Renal cortex interstitium (tissue), 11 donors: Measurements from ENCODE around the gene WNT7B. TPM values are rescaled to one million over a fixed set of nuclear protein-coding genes. Genes with fewer than 3 reads are reported as not detected.

ENCODE experiments used
- DNase-seq, 11 donors: peaks; one replicate each; pipeline ENCODE4 v3.0.0-alpha.2; 2013; ENCODE audit warnings: low read depth in 9 of 11, low spot score in 4 of 11; ENCODE audit errors: extremely low read depth in 1 of 11
- polyA plus RNA-seq, 3 donors: library from polyadenylated mRNA; unstranded; fragments of 120-200 nt; gene quantifications; one replicate each; pipeline ENCODE4 v1.2.1, GENCODE V29; 2013; ENCODE audit not compliant: insufficient read length in 3 of 3

WNT7B gene
- polyA plus RNA-seq, 3 donors, result 5.8 to 11.1 (median 9.6) TPM

- DNase-seq, result no peak
Observed at GRCh38 chr22:45942787-45943493, 34.0 kb downstream of the WNT7B start.

GRCh38 chr22:45942344-45942743 lies 34.6 kb downstream of the WNT7B start:
- DNase-seq, result no peak

- DNase-seq, result no peak
Observed at GRCh38 chr22:45938913-45939312, 38.0 kb downstream of the WNT7B start.

GRCh38 chr22:45937960-45938359 lies 39.0 kb downstream of the WNT7B start:
- no peak for DNase-seq

- DNase-seq, result no peak
Observed at GRCh38 chr22:45935573-45935972, 41.4 kb downstream of the WNT7B start.

GRCh38 chr22:45934659-45935341 lies 42.2 kb downstream of the WNT7B start:
- DNase-seq, result no peak

- no peak for DNase-seq
Observed at GRCh38 chr22:45934168-45934564, 42.8 kb downstream of the WNT7B start.

- no peak for DNase-seq
Observed at GRCh38 chr22:45933506-45934167, 43.3 kb downstream of the WNT7B start.

- no peak for DNase-seq
Observed at GRCh38 chr22:45932071-45932470, 44.9 kb downstream of the WNT7B start.

GRCh38 chr22:45931042-45931441 lies 45.9 kb downstream of the WNT7B start:
- no peak for DNase-seq

GRCh38 chr22:45930324-45930723 lies 46.6 kb downstream of the WNT7B start:
- no peak for DNase-seq

- DNase-seq, result no peak
Observed at GRCh38 chr22:45929649-45930048, 47.3 kb downstream of the WNT7B start.

- no peak for DNase-seq
Observed at GRCh38 chr22:45928726-45929368, 48.1 kb downstream of the WNT7B start.

- DNase-seq, result no peak
Observed at GRCh38 chr22:45927059-45927458, 49.9 kb downstream of the WNT7B start.

GRCh38 chr22:45926433-45926832 lies 50.5 kb downstream of the WNT7B start:
- DNase-seq, result no peak

- no peak for DNase-seq
Observed at GRCh38 chr22:45925811-45926351, 51.1 kb downstream of the WNT7B start.

- no peak for DNase-seq
Observed at GRCh38 chr22:45923835-45924234, 53.1 kb downstream of the WNT7B start.

- no peak for DNase-seq
Observed at GRCh38 chr22:45923212-45923611, 53.8 kb downstream of the WNT7B start.

- DNase-seq, result no peak
Observed at GRCh38 chr22:45922661-45923060, 54.3 kb downstream of the WNT7B start.

GRCh38 chr22:45922256-45922655 lies 54.7 kb downstream of the WNT7B start:
- no peak for DNase-seq
